ENCODE measurements around the gene SPDYE11.
A peak's percentile ranks its signal among the peaks of the same experiment; 100 is the strongest.
"Not testable (repeated sequence)": the region's sequence is repeated elsewhere in the genome, so short reads cannot be mapped to it uniquely, and the experiment has no call there.

SPDYE11 gene, protein sequence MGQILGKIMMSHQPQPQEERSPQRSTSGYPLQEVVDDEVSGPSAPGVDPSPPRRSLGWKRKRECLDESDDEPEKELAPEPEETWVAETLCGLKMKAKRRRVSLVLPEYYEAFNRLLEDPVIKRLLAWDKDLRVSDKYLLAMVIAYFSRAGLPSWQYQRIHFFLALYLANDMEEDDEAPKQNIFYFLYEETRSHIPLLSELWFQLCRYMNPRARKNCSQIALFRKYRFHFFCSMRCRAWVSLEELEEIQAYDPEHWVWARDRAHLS

DNA sequence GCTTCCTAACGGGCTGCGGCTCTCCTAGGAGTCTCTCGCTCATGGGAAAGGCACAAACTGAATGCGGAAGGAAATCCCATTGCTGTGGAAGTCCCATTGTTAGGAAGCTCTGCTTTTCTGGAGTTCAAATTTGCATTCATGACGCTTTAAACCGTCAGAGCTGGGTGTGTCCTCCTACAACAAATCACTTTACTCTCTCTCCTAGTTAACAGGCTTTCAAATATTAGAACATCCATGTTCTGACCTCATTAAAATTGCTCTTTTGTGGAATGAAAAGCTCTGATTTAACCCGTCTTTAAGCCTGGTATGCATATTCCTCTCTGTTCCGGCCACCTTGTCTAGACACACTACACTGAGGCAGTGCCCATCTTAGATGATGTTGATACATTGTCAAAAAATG, at the start of gene SPDYE11:
TSS of gene SPDYE11 (minus strand) at position 101 of the 400 bp plus-strand sequence. CDS start 1,800 bp downstream, outside the sequence.
- H3K27me3 ChIP-seq (replicated peaks; ENCODE audit: insufficient read depth, low read length); H3K9me2 ChIP-seq (replicated peaks; ENCODE audit: insufficient read depth, low read length); H4K20me1 ChIP-seq (ENCODE audit: insufficient read depth, low read length); H3K79me2 ChIP-seq (ENCODE audit: low read length); H3K36me3 ChIP-seq (replicated peaks; ENCODE audit: insufficient read depth, low read length); H2AFZ ChIP-seq (ENCODE audit: low read length); H3K4me2 ChIP-seq (ENCODE audit: low read depth, low read length); DNase-seq; H3K4me1 ChIP-seq (ENCODE audit: low read length); H3K4me3 ChIP-seq (ENCODE audit: low read length); H3K27ac ChIP-seq (ENCODE audit: low read length); H3K9me3 ChIP-seq (replicated peaks; ENCODE audit: insufficient read depth, low read length); H3K9ac ChIP-seq (ENCODE audit: low read length); H3F3A ChIP-seq (ENCODE audit: insufficient read depth, low read length): not testable (repeated sequence)

DNA sequence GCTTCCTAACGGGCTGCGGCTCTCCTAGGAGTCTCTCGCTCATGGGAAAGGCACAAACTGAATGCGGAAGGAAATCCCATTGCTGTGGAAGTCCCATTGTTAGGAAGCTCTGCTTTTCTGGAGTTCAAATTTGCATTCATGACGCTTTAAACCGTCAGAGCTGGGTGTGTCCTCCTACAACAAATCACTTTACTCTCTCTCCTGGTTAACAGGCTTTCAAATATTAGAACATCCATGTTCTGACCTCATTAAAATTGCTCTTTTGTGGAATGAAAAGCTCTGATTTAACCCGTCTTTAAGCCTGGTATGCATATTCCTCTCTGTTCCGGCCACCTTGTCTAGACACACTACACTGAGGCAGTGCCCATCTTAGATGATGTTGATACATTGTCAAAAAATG, 28.2 kb upstream of the SPDYE11 start, which contains the start of gene SPDYE9:
TSS of gene SPDYE9 (minus strand) at position 101 of the 400 bp plus-strand sequence. CDS start 1,800 bp downstream, outside the sequence.
- H3K79me2 ChIP-seq (ENCODE audit: low read length); H3K9me3 ChIP-seq (replicated peaks; ENCODE audit: insufficient read depth, low read length); H3F3A ChIP-seq (ENCODE audit: insufficient read depth, low read length); H3K27me3 ChIP-seq (replicated peaks; ENCODE audit: insufficient read depth, low read length); DNase-seq; H4K20me1 ChIP-seq (ENCODE audit: insufficient read depth, low read length); H3K4me2 ChIP-seq (ENCODE audit: low read depth, low read length); H3K4me1 ChIP-seq (ENCODE audit: low read length); H3K9ac ChIP-seq (ENCODE audit: low read length); H2AFZ ChIP-seq (ENCODE audit: low read length); H3K36me3 ChIP-seq (replicated peaks; ENCODE audit: insufficient read depth, low read length); H3K27ac ChIP-seq (ENCODE audit: low read length); H3K4me3 ChIP-seq (ENCODE audit: low read length); H3K9me2 ChIP-seq (replicated peaks; ENCODE audit: insufficient read depth, low read length): not testable (repeated sequence)

DNA sequence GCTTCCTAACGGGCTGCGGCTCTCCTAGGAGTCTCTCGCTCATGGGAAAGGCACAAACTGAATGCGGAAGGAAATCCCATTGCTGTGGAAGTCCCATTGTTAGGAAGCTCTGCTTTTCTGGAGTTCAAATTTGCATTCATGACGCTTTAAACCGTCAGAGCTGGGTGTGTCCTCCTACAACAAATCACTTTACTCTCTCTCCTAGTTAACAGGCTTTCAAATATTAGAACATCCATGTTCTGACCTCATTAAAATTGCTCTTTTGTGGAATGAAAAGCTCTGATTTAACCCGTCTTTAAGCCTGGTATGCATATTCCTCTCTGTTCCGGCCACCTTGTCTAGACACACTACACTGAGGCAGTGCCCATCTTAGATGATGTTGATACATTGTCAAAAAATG, 28.0 kb downstream of the SPDYE11 start, which contains the start of gene SPDYE8:
TSS of gene SPDYE8 (minus strand) at position 101 of the 400 bp plus-strand sequence. CDS start 1,800 bp downstream, outside the sequence.
- H3K9ac ChIP-seq (ENCODE audit: low read length); H3K4me2 ChIP-seq (ENCODE audit: low read depth, low read length); H3K27me3 ChIP-seq (replicated peaks; ENCODE audit: insufficient read depth, low read length); H3K36me3 ChIP-seq (replicated peaks; ENCODE audit: insufficient read depth, low read length); H3K9me2 ChIP-seq (replicated peaks; ENCODE audit: insufficient read depth, low read length); H3K79me2 ChIP-seq (ENCODE audit: low read length); DNase-seq; H3F3A ChIP-seq (ENCODE audit: insufficient read depth, low read length); H3K4me1 ChIP-seq (ENCODE audit: low read length); H3K4me3 ChIP-seq (ENCODE audit: low read length); H3K27ac ChIP-seq (ENCODE audit: low read length); H4K20me1 ChIP-seq (ENCODE audit: insufficient read depth, low read length); H2AFZ ChIP-seq (ENCODE audit: low read length); H3K9me3 ChIP-seq (replicated peaks; ENCODE audit: insufficient read depth, low read length): not testable (repeated sequence)

DNA sequence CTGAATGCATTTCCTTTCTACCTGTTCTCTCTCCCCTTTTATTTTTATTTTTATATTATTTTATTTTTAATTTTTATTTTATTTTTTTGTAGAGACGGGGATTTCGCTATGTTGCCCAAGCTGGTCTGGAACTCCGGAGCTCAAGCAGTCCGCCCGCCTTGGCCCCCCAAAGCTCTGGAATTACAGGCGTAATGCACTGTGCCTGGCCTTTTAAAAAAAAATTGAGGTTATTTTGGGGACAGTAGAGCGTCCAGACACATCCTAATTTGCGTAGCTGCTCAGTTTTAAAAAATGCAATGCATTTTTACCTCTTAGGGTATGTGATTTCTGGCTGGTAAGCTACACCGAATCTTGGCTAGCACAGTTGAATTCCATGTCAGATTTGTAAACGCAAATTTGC, 51.2 kb downstream of the SPDYE11 start:
- H3K9ac ChIP-seq (ENCODE audit: low read length); H3K4me1 ChIP-seq (ENCODE audit: low read length); H3K4me3 ChIP-seq (ENCODE audit: low read length); H3K9me3 ChIP-seq (replicated peaks; ENCODE audit: insufficient read depth, low read length); H3K79me2 ChIP-seq (ENCODE audit: low read length); H3K9me2 ChIP-seq (replicated peaks; ENCODE audit: insufficient read depth, low read length); H2AFZ ChIP-seq (ENCODE audit: low read length); DNase-seq; H3K27me3 ChIP-seq (replicated peaks; ENCODE audit: insufficient read depth, low read length); H3K27ac ChIP-seq (ENCODE audit: low read length); H3F3A ChIP-seq (ENCODE audit: insufficient read depth, low read length); H3K4me2 ChIP-seq (ENCODE audit: low read depth, low read length); H3K36me3 ChIP-seq (replicated peaks; ENCODE audit: insufficient read depth, low read length); H4K20me1 ChIP-seq (ENCODE audit: insufficient read depth, low read length): not testable (repeated sequence)

- peak overlapping the region; percentile 53; the same call in 1 of the 2 replicates for H3K9ac ChIP-seq (ENCODE audit: low read length)
Observed at GRCh38 chr7:73005693-73006447, 51.8 kb downstream of the SPDYE11 start.

GRCh38 chr7:73005356-73005692, 52.4 kb downstream of the SPDYE11 start:
- not testable (repeated sequence) for DNase-seq; H3K9me3 ChIP-seq (replicated peaks; ENCODE audit: insufficient read depth, low read length); H3K9me2 ChIP-seq (replicated peaks; ENCODE audit: insufficient read depth, low read length); H3F3A ChIP-seq (ENCODE audit: insufficient read depth, low read length); H3K79me2 ChIP-seq (ENCODE audit: low read length); H3K4me1 ChIP-seq (ENCODE audit: low read length); H4K20me1 ChIP-seq (ENCODE audit: insufficient read depth, low read length); H3K27me3 ChIP-seq (replicated peaks; ENCODE audit: insufficient read depth, low read length); H2AFZ ChIP-seq (ENCODE audit: low read length); H3K4me2 ChIP-seq (ENCODE audit: low read depth, low read length); H3K36me3 ChIP-seq (replicated peaks; ENCODE audit: insufficient read depth, low read length)
- peak overlapping the region; percentile 53; the same call in 1 of the 2 replicates for H3K9ac ChIP-seq (ENCODE audit: low read length)
- H3K27ac ChIP-seq (ENCODE audit: low read length), result peak overlapping the region; percentile 55; the same call in 1 of the 2 replicates
- H3K4me3 ChIP-seq (ENCODE audit: low read length), result peak overlapping the region; percentile 49

More at GRCh38 chr7:73005693-73006447, 51.8 kb downstream of the SPDYE11 start:
- not testable (repeated sequence) for H3K9me2 ChIP-seq (replicated peaks; ENCODE audit: insufficient read depth, low read length); H3K36me3 ChIP-seq (replicated peaks; ENCODE audit: insufficient read depth, low read length); H2AFZ ChIP-seq (ENCODE audit: low read length); H3K79me2 ChIP-seq (ENCODE audit: low read length); H3K9me3 ChIP-seq (replicated peaks; ENCODE audit: insufficient read depth, low read length); H3K4me1 ChIP-seq (ENCODE audit: low read length); H4K20me1 ChIP-seq (ENCODE audit: insufficient read depth, low read length); H3K4me2 ChIP-seq (ENCODE audit: low read depth, low read length); H3K27me3 ChIP-seq (replicated peaks; ENCODE audit: insufficient read depth, low read length); H3F3A ChIP-seq (ENCODE audit: insufficient read depth, low read length)
- Histone ChIP-seq H3K4me3 (ENCODE audit: low read length) (peak overlapping the region; percentile 49), H3K27ac (ENCODE audit: low read length) (peak overlapping the region; percentile 55; the same call in 1 of the 2 replicates)
- peak; percentile 75 for DNase-seq

- not testable (repeated sequence) for H3K4me1 ChIP-seq (ENCODE audit: low read length); H3K9me2 ChIP-seq (replicated peaks; ENCODE audit: insufficient read depth, low read length); H2AFZ ChIP-seq (ENCODE audit: low read length); DNase-seq; H3K27me3 ChIP-seq (replicated peaks; ENCODE audit: insufficient read depth, low read length); H3K4me3 ChIP-seq (ENCODE audit: low read length); H3K9ac ChIP-seq (ENCODE audit: low read length); H3K36me3 ChIP-seq (replicated peaks; ENCODE audit: insufficient read depth, low read length); H3K9me3 ChIP-seq (replicated peaks; ENCODE audit: insufficient read depth, low read length); H3F3A ChIP-seq (ENCODE audit: insufficient read depth, low read length); H3K27ac ChIP-seq (ENCODE audit: low read length); H3K79me2 ChIP-seq (ENCODE audit: low read length); H4K20me1 ChIP-seq (ENCODE audit: insufficient read depth, low read length); H3K4me2 ChIP-seq (ENCODE audit: low read depth, low read length)
Observed at GRCh38 chr7:72997887-72998468, 59.7 kb downstream of the SPDYE11 start.

Measured in MM.1S (cell line).